GM18505 (cell line): ENCODE measurements around the gene KISS1R.

ENCODE experiments used
- ATAC-seq: cut with Tn5 transposase; IDR thresholded peaks from one replicate; pipeline ENCODE4 v1.9.1; 2021; ENCODE audit not compliant: unreplicated experiment
- POLR2A ChIP-seq: IDR thresholded peaks from 4 replicates; pipeline ENCODE4 v1.6.1; 2011; ENCODE audit warnings: borderline replicate concordance; ENCODE audit not compliant: insufficient read depth, insufficient read length; ENCODE audit errors: extremely low read depth

Gene KISS1R

DNA sequence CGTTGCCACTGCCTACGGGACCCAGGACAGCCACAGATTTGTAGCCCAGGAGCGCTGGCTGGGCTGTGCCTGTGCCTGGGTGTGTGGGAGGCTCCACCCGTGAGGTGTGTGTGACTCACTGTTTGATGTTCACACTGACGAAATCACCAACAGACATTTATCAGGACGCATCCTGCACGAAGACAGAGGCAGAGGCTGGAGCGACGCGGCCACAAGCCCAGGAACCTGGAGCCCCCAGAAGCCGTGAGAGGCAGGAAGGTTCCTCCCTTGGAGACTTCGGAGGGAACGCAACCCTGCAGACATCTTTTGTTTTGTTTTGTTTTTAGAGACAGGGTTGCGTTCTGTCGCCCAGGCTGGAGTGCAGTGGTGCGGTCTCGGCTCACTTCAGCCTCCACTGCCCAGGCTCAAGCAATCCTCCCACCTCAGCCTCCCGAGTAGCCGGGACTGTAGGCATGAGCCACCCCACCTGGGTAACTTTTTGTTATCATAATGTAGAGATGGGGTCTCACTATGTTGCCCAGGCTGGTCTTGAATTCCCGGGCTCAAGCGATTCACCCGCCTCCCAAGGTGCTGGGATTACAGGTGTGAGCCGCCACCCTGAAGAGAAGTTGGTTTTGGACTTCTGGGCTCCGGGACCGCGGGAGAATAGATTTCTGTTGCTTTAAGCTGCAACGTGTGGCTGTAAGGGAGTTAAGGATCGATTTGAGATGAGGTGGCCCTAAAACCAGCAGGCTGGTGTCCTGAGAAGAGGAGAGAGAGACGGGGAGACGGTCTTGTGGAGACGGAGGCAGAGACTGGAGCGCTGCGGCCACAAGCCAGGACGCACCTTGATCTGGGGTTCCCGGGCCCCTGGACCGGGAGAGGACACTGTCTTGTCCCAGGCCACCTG lies 42.1 kb downstream of the KISS1R start:
- no peak for TF ChIP-seq POLR2A
- ATAC-seq: no peak

DNA sequence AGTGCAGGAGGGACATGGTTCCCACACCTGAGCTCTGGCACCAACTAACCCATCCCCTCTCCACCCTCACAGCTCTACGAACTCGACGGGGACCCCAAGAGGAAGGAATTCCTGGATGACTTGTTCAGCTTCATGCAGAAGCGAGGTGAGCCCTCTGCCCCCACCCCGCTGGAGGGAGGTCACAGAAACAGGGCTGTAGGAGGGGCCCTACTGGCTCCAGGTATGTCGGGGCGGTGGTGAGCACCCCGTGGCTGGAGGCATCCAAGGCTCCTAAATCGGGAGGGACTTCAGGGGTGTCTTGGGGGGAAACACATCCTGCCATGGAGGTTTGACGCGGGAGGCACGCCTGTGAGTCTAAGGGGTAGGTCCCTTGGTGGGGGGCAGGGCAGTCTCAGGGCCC lies 42.9 kb downstream of the KISS1R start:
- no peak for TF ChIP-seq POLR2A
- no peak for ATAC-seq

DNA sequence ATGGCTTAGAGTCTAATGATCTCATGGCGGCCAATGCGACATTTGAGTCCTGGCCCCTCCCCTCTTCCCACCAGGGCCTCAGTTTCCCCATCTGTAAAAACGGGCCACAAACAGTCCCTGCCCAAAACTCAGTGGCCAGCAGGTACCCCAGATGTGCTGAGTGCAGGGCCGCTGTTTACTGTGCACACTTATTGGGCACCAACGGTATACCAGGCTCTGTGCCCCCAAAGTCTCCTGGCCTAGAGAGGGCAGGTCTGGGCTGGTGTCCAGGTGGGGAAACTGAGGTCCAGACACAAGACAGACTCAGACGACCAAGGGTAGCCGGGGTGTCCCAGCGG lies 43.4 kb downstream of the KISS1R start:
- ATAC-seq: no peak
- no peak for TF ChIP-seq POLR2A

DNA sequence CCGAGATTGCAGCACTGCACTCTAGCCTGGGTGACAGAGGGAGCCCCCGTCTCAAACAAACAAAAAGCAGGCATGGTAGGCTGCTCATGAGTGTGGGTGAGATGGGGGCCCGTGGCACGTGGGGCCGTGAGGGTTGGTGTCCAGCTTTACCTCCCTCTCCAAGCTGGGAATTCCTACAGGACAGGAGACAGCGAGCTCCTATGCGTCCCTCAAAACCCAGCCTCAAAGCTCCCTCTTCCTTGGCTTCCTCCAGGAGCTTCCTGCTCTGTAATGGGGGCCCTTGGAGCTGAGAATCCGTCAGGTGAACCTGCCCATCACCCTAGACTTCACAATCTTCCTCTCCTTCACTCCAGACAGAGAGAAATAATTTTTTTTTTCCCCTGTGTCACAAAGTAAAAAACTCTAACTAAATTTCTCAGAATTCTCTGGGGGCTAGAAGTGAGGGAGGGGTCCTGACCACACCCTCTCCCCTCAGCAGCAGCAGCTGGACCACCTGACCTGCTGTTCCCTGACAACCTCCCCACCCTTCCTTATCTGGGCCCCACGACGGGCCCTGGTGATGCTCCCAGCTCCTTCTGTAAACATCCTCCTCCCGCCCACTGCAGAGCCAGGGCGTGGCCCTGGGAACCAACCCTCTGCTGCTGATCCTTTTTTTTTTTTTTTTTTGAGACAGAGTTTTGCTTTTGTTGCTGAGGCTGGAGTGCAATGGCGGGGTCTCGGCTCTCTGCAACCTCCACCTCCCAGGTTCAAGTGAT lies 44.9 kb downstream of the KISS1R start:
- no peak for ATAC-seq
- TF ChIP-seq POLR2A: no peak

DNA sequence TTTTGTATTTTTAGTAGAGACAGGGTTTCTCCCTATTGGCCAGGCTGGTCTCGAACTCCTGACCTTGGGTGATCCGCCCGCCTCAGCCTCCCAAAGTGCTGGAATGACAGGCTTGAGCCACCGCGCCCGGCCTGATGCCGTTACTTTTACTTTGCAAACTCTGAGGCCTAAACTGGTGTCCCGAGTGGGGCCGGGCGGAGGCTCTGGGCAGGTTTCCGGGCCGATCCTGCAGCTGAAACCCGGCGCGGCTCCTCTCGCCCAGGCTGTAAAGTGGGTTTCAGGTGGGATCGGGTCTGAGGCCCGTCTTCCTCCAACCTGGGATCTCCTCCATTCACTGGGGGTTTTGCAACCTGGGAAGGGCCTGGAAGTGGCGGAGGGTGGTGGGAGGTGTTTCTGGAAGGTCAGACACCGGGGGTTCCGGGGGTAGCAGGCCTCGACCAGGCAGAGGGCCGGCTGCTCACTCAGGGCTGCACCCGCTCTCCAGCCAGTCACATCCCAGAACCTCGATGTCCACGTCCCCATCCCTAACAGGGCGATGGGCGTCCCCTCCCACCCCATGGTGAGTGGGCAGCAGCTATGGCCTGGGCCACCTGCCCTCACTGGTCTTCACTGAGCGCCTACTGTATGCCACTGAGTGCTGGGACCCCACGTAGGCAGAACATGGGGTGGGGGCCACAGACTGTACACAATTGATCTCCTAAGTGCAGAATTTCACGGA lies 45.7 kb downstream of the KISS1R start:
- no peak for ATAC-seq
- TF ChIP-seq POLR2A: no peak

DNA sequence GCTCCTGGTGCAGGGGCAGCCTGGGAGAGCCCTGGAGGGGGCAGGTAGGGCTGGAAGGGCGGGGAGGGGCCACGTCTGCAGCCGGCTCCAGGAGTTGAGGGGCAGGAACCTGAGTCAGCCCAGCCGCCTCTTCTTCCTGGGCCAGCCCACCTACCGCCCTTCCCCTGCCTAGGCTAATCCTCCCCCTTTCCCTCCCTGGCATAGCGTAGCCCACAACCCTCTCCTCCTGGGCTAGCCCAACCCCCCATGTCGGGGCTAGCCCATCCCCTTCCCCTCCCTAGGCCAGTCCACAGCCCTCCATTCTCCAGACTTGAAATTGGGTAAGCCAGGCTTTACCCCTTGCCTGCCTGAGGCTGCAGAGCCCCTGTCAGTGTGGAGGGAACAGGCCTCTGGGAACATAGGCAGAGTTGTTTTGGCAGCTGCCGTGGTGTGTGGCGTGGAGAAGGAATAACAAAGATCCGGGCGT lies 46.4 kb downstream of the KISS1R start:
- no peak for TF ChIP-seq POLR2A
- ATAC-seq: no peak

DNA sequence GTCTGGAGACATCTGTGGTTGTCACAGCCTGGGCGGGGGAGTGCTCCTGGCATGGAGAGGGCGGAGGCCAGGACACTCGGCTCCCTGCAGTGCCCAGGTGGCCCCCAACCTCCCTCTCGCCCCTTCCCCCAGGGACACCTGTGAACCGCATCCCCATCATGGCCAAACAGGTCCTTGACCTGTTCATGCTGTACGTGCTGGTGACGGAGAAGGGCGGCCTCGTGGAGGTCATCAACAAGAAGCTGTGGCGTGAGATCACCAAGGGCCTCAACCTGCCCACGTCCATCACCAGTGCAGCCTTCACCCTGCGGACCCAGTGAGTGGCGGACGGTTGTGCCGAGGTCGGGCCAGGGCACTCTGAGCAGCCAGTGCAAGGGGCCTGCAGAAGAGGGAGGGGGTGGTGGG lies 47.0 kb downstream of the KISS1R start:
- no peak for ATAC-seq
- no peak for TF ChIP-seq POLR2A

DNA sequence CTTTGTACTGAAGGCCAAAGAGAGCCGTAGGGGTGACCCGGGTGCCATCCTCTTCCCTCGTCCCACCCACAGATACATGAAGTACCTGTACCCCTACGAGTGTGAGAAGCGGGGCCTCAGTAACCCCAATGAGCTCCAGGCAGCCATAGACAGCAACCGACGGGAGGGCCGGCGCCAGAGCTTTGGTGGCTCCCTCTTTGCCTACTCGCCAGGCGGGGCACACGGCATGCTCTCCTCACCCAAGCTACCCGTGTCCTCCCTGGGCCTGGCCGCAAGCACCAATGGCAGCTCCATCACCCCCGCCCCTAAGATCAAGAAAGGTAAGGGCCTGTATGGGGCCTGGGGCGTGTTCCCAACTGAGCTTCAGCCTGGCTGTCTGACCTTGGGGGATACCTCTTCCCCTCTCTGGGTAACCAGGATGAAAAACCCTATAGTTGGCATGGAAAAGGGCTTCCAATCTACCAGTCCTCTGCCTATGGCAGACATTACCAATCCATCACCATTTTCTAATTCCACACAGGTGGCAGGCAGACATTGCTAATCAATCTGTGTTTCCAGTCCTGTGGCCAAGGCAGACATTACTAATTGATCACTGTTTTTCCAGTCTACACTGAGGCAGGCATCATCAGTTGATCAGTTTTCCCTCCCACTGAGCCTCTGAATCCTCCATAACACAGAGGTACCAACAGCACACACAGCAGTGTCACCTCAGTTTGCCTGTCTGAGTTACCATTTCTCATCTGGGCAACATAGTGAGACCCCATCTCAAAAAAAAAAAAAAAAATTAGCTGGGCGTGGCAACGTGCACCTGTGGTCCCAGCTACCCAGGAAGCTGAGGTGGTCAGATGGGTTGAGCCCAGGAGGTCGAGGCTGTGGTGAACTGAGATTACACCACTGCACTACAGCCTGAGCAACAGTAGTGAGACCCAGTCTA lies 47.9 kb downstream of the KISS1R start:
- ATAC-seq: no peak
- no peak for TF ChIP-seq POLR2A

DNA sequence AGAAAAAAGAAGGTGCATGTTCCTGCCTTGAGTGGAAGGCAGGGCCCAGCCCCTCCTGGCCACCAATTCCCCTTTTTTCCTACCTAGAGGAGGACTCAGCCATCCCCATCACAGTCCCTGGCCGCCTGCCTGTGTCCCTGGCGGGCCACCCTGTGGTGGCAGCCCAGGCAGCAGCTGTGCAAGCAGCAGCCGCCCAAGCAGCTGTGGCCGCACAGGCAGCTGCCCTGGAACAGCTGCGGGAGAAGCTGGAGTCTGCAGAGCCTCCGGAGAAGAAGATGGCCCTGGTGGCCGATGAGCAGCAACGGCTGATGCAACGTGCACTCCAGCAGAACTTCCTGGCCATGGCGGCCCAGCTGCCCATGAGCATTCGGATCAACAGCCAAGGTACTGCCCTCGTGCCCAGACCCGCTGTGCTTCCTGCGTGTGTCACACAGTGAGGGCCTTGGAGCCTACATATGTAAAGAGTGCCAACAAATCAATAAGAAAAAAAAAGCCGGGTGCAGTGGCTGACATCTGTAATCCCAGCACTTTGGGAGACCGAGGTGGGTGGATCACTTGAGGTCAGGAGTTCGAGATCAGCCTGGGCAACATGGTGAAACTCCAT lies 49.5 kb downstream of the KISS1R start:
- ATAC-seq: no peak
- no peak for TF ChIP-seq POLR2A
